Omental fat pad (tissue), 4 donors: ENCODE data around the gene EXOC6B. TPM values are rescaled to one million over a fixed set of nuclear protein-coding genes. Genes with fewer than 3 reads are reported as not detected.

ENCODE experiments used
- ATAC-seq: fragments of 150-250 bp; one replicate; pipeline ENCODE4 v1.9.1; 2016; ENCODE audit warnings: mild to moderate bottlenecking, moderate library complexity; ENCODE audit not compliant: low FRiP score
- DNase-seq: peaks from one replicate; pipeline ENCODE4 v3.0.0-alpha.2; 2019; ENCODE audit warnings: low spot score
- total RNA-seq, 4 donors: library from RNA; depleted of rRNA; stranded (reverse); fragments of >200 nt; gene quantifications; one replicate each; pipeline ENCODE4 v1.1.0, GENCODE V29; 2016
- TF ChIP-seq, protein P1 (sequence below), 3 donors: fragments of 450-650 bp; IDR thresholded peaks; one replicate each; pipeline ENCODE4 v1.5.1; 2016 to 2017; ENCODE audit warnings: antibody characterized with exemption in 3 of 3, mild to moderate bottlenecking in 3 of 3, moderate library complexity in 2 of 3

Gene EXOC6B
- total RNA-seq, 4 donors from 2014 or later: 25.6 to 38.3 (median 30.1) TPM

DNA sequence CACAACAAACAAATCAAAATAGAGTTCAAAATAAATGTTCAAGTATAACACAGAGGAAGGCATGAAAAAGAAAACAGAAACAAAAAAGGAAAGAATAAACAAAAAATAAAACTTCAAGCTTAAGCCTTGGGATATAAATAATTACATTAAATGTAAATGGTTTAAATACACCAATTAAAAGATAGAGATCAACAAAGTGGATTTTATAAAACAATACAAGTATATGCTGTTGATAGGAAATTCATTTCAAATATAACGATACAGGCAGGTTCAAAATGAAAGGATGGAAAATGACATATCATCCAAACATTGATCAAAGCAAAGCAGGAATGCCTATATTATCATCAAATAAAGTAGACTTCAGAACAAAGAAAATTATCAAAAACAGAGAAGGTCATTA lies 16.7 kb downstream of the EXOC6B start:
- no peak for DNase-seq
- no peak for ATAC-seq
- TF ChIP-seq, protein P1, sequence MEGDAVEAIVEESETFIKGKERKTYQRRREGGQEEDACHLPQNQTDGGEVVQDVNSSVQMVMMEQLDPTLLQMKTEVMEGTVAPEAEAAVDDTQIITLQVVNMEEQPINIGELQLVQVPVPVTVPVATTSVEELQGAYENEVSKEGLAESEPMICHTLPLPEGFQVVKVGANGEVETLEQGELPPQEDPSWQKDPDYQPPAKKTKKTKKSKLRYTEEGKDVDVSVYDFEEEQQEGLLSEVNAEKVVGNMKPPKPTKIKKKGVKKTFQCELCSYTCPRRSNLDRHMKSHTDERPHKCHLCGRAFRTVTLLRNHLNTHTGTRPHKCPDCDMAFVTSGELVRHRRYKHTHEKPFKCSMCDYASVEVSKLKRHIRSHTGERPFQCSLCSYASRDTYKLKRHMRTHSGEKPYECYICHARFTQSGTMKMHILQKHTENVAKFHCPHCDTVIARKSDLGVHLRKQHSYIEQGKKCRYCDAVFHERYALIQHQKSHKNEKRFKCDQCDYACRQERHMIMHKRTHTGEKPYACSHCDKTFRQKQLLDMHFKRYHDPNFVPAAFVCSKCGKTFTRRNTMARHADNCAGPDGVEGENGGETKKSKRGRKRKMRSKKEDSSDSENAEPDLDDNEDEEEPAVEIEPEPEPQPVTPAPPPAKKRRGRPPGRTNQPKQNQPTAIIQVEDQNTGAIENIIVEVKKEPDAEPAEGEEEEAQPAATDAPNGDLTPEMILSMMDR (IDR thresholded peaks at IDR 0.05): no peak

DNA sequence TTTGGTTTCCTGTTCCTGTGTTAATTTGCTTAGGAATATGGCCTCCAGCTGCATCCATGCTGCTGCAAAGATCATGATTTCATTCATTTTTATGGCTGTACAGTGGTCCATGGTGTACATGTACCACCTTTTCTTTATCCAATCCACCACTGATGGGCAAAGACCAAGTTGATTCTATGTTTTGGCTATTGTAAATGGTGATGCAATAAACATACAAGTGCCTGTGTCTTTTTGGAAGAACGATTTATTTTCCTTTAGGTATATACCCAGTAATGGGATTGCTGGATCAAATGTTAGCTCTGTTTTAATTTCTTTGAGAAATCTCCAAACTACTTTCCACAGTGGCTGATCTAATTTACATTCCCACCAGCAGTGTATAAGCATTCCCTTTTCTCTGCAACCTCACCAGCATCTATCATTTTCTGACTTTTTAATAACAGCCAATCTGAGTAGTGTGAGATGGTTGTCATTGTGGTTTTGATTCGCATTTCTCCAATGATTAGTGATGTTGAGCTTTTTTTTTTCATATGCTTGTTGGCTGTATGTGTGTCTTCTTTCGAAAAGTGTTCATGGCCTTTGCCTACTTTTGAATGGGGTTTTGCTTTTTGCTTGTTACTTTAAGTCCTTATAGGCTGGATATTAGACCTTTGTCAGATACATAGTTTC lies 19.4 kb downstream of the EXOC6B start:
- no peak for ATAC-seq
- TF ChIP-seq, protein P1 (IDR thresholded peaks at IDR 0.05): no peak
- DNase-seq: no peak

DNA sequence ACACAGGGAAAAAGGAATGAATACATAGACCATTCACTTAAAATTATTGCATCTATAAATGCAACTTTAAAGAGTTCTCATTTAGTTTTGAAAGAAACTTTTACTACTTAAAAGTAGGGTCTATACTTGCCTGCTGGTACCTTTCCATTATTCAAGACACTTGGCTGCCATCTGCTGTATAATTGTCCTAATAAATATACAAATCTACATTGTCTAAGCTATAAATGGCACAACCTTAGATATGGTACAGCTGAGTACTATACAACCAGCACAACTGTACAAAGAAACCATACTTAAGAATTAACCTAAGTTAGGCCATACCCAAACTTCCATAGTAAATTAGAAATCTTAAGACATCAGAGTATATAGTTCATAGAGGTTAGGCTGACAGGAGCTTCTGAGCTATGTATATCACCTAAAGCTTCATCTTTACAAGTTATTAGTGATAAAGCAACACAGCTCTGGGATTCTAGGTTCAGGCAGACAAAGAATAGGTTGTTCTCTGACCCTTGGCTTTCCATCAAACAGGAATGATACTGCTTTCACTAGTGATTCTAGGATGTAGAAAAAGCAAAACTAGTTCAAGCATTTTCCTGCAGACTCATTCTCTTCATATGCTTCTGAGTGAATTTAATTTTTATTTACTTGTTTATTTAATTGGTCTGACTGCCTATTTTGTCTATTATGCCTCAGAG lies 22.1 kb downstream of the EXOC6B start:
- ATAC-seq (no peak), DNase-seq (no peak)
- TF ChIP-seq, protein P1 (IDR thresholded peaks at IDR 0.05): no peak

DNA sequence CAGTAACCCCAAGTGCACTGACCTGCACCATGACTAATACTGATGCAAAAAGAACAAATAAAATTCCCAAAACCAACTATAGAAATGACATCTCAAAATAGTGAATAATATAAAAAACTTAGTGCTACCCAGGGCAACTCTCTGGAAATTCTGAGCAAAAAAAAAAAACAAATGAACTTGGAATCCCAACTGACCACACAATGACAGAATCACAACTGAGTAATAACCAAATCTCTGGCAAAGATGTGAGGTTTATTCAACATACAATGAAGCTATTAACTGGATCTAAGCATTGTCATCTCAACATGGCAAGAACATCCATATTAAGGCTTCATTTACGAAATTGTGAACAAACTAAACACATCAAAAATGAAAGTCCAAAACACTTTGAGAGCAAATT lies 22.7 kb downstream of the EXOC6B start:
- DNase-seq (no peak), ATAC-seq (no peak)
- TF ChIP-seq, protein P1 (IDR thresholded peaks at IDR 0.05): no peak

DNA sequence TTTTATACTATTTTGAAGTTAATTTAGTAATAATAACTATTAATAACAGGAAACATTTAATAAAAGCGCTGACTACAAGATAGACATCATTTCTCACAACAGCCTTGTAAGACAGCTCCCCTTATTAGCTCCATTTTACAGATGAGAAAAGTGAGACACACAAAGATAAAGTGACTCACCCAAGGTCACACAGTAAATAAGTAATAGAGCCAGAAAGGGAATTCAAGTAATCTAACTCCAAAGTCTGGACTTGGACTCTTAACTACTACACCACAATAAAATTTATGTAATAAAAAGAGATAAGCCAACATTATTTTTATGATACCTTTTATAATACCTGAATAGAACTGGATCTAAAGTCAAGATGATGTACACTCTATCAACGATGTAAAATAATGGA lies 25.3 kb downstream of the EXOC6B start:
- TF ChIP-seq, protein P1 (IDR thresholded peaks at IDR 0.05): no peak
- no peak for DNase-seq

DNA sequence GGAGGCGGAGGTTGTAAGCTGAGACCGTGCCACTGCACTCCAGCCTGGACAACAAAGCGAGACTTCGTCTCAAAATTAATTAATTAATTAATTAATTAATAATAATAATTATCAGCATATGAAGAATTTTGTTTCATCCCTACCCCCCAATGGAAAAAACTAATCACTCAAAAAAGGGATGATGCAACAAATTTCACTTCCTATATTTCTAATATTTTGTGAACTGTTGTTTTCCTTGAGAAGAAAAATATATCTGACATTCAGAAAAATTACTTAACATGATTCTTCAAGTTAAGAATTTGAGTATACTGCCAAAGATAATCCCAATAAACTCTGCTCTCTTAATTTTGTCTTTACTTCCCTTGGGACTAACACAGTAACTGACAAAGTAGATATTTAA lies 28.1 kb downstream of the EXOC6B start:
- TF ChIP-seq, protein P1 (IDR thresholded peaks at IDR 0.05): no peak
- DNase-seq (no peak), ATAC-seq (no peak)

More for the DNA sequence above, 25.3 kb downstream of the EXOC6B start:
- no peak for ATAC-seq

DNA sequence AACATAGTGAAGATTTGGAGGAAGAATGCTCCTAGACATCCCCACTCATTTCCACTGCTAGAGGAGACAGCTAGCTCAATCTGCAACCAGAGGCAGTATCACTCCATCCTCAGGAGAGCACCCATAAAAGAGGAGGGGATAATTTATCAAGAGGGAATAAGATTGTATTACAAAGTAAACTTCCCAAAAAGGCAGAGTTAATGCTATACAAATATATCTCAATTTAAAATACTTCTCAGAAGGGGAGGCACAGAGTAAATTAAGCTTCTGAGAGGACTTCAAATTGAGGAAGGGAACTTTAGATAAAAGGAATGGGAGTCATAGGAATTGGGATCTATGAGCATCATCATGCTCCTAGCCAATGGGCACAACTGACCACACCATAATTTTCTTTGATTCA lies 29.1 kb downstream of the EXOC6B start:
- no peak for ATAC-seq
- TF ChIP-seq, protein P1 (IDR thresholded peaks at IDR 0.05): no peak

More for the DNA sequence above, 29.1 kb downstream of the EXOC6B start:
- DNase-seq: no peak
